Tibial nerve (tissue), 4 donors: ENCODE data around the gene CD47.

Source experiments
- CTCF ChIP-seq, 5 experiments: fragments of 200-600 bp in 3 of 5; fragments of 450-650 bp in 2 of 5; sonication (generic) in 3 of 5; IDR thresholded peaks; one replicate each; pipeline ENCODE4 v1.5.1; 2016 to 2019; ENCODE audit warnings: antibody characterized with exemption in 5 of 5, mild to moderate bottlenecking in 3 of 5, moderate library complexity in 2 of 5
- EP300 ChIP-seq, 2 donors: sonication (generic); formaldehyde crosslinking; IDR thresholded peaks; one replicate each; pipeline ENCODE4 v1.6.1; 2017; ENCODE audit warnings: antibody characterized with exemption in 2 of 2, mild to moderate bottlenecking in 1 of 2
- POLR2A ChIP-seq, 2 donors: fragments of 450-650 bp; IDR thresholded peaks; one replicate each; pipeline ENCODE4 v1.6.1; 2017; ENCODE audit warnings: antibody characterized with exemption in 2 of 2, mild to moderate bottlenecking in 2 of 2, moderate library complexity in 2 of 2

GRCh38 chr3:108031895-108032294 lies 58.9 kb downstream of the CD47 start:
- TF ChIP-seq CTCF (IDR thresholded peaks at IDR 0.05) (no peak), POLR2A (IDR thresholded peaks at IDR 0.05) (no peak), EP300 (IDR thresholded peaks at IDR 0.05) (no peak)
